GM10266 (cell line): ENCODE results near the gene PIKFYVE.

Source experiments
- DNase-seq: peaks from one replicate; pipeline ENCODE4 v3.0.0; 2012; ENCODE audit errors: extremely low spot score
- TF ChIP-seq, protein P1 (sequence below): IDR thresholded peaks from 2 replicates; pipeline ENCODE4 v1.5.1; 2012; ENCODE audit warnings: mild to moderate bottlenecking, low read depth; ENCODE audit not compliant: control insufficient read depth, insufficient read depth; ENCODE audit errors: missing control alignments

The PIKFYVE gene

DNA sequence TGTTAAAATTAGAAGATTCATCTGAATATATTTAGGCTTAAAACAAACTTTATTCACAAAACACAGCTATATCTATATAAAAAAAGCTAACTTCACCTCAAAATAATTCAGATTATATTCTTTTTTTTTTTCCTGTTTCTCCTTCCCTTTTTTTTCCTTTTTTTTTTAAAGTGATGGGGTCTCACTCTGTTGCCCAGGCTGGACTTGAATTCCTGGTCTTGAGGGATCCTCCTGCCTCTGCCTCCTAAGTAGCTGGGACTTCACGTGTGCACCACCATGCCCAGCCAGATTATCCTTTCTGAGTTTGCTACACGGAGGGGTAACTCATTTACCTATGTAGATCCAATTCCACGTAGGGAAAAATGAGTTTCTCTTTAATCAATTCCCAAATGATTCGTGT is 15.0 kb upstream of the PIKFYVE start:
- DNase-seq: no peak
- TF ChIP-seq, protein P1, sequence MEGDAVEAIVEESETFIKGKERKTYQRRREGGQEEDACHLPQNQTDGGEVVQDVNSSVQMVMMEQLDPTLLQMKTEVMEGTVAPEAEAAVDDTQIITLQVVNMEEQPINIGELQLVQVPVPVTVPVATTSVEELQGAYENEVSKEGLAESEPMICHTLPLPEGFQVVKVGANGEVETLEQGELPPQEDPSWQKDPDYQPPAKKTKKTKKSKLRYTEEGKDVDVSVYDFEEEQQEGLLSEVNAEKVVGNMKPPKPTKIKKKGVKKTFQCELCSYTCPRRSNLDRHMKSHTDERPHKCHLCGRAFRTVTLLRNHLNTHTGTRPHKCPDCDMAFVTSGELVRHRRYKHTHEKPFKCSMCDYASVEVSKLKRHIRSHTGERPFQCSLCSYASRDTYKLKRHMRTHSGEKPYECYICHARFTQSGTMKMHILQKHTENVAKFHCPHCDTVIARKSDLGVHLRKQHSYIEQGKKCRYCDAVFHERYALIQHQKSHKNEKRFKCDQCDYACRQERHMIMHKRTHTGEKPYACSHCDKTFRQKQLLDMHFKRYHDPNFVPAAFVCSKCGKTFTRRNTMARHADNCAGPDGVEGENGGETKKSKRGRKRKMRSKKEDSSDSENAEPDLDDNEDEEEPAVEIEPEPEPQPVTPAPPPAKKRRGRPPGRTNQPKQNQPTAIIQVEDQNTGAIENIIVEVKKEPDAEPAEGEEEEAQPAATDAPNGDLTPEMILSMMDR: no peak

DNA sequence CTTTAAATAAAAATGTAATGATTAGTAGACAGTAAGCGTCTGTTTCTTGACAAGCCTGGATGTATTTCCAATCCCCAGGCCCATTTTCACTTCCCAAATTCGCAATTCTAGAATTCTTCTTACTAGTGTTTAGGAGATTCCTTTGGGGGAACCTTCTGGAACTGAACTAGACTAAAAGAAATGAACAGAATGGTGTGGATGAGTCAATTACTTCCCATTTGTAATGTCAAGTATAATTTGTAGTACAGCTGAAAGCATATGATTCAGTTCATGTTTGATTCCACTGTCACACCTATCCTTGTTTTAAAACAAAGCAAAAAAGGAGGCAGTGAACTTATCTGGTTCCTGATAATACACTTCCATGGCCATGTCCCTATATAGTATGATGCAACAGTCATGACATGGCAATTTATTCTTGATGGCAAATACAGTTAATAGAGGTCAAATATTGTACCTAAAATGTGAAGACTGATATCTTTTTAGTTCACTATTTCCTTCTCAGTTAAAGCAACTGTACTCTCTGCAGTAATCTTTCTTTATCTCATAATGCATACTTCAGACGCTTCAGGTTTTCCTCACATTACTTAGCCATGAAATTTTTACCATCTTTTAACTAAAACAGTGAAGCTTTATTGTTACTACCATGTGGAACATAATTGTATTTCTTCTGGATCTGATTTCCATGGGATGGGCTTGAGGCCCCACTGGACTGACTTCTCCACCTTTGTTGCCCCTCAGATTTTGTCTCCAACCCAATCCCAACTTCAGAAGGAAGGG is 13.2 kb upstream of the PIKFYVE start:
- no peak for DNase-seq
- TF ChIP-seq, protein P1: no peak

DNA sequence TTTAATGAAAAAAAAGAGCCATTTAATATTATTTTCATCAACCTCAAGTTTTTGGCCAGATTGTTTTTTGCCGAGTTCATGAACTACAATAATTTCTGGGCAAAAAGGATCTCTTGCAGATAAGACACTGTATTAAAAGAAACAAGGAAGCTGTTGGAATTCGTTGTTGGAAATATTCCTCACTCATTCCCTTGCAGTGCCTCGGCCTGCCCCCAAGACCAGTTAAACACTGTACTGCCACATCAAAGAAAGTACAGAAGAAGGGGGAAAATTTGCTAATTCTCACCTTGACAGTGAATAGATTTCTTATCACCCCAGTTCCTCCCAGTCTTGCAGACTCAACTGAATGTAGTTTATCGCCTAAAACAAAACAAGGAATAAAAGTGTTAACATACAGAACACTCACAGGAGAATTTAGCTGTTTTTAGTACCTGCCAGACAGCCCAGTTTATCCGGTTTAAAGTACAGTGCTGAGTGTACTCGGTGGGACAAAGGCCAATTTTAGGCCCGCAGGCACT is 12.4 kb upstream of the PIKFYVE start:
- no peak for DNase-seq
- TF ChIP-seq, protein P1: peak; percentile 2

DNA sequence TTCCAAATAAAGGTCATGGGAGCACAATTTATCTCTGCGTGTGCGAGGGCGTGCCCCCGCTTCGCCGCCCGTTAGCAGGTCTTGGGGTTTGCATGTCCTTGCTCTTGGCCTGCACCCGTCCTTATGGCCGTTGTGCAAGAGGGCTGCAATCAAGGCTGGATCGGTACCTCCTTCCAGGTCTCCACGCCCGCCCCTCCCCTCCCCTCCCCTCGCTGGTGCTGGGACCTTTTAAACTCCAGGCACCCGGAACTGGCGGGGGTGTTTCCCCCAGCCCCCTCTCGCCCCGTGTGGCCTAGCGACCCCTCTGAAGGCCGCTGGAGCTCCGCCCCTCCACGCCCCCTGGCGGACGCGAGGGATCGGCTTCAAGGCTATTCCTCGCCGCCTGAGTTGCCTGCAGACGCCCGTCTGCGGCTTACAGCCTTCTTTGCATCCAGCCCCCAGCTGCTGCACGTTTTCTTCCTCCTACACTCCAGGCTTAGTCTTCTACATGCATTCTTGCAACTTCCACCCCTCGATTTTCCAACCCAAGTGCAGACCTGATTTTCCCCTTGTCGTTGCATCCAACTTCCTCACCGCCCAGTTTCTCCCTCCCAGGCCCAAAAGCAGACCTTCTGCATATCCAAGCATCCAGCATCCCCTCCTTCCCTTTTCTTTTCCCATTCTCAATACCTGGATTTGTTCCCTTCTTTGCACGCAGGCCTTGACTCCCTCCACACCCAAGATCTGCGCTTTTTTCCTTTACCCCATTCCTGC is 11.8 kb upstream of the PIKFYVE start:
- TF ChIP-seq, protein P1: peak; percentile 81
- DNase-seq: peak; percentile 86

DNA sequence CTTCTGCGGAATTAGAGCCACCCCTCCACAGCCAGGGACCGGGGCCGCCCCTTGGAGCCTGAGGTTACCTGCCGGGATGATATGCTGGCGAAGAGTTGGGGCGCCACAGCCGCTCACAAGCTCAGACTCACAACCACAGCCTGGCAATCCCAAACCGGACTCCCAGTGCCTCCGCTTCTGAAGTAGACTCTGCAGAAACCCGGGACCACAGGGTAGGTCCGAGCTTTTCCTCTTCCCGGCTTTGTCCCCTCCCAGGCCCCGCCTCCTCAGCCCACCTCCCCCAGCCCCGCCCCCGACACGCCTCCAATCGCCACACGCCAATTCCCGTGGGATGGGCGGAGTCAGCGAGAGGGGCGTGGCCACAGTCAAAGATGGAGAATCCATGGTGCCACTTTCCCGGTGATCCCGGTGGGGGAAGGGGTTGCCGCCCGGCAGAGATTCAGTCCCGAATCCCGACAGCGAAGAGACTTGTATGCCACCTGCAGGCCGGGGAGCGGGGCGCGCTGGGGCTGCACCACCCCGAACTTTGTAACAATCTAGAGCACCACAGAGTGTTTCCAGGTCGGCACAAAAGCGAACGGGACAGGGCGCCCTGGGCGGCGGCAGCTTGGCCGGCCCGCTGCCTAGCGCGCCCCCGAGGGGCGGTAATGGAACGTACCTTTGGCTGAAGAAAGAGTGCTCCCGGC is 11.0 kb upstream of the PIKFYVE start, which contains the start of gene IDH1:
IDH1 (minus strand) TSS at position 201 of the 686 bp plus-strand sequence. CDS start 3,520 bp downstream, outside the sequence.
- peak; percentile 94 for DNase-seq
- TF ChIP-seq, protein P1: peak; percentile 48

DNA sequence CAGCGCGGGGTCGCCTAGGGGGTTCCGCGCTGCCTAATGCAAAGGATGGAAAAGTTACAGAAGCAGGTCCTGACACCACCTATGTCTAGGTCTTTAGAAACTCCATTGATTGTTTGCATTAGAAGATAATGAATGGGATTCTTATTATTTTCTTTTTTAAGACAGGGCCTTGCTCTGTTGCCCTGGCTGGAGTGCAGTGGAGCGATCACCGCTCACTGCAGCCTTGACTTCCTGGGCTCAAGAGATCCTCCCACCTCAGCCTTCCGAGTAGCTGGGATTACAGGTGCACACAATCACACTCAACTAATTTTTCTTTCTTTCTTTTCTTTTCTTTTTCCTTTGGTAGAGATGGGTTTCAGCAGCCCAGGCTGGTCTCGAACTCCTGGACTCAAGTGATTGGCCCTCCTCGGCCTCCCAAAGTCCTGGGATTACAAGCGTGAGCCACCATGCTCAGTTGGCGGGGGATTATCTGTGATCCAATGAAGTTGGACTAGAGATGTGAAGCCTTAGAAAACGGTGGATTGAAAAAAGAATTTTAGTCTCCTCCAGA is 10.4 kb upstream of the PIKFYVE start:
- no peak for DNase-seq
- TF ChIP-seq, protein P1: no peak
